MM.1S (cell line): ENCODE measurements around the gene MOB3B.

Experiments
- DNase-seq: peaks from one replicate; pipeline ENCODE4 v3.0.0-alpha.2; 2015
- H2AFZ ChIP-seq: fragments of 300-600 bp; sonication (generic); 2 replicates; pipeline ENCODE4 v1.6.0; 2016; ENCODE audit warnings: antibody characterized with exemption, low read length
- H3F3A ChIP-seq: fragments of 300-600 bp; sonication (generic); 2 replicates; pipeline ENCODE4 v1.6.1; 2016; ENCODE audit warnings: mild to moderate bottlenecking, antibody characterized with exemption, low read length, moderate library complexity, mixed read lengths; ENCODE audit not compliant: insufficient read depth
- H3K27ac ChIP-seq: fragments of 300-600 bp; sonication (generic); 2 replicates; pipeline ENCODE4 v1.5.1; 2016; ENCODE audit warnings: mild to moderate bottlenecking, low read length
- H3K27me3 ChIP-seq: fragments of 300-600 bp; sonication (generic); replicated peaks from 2 replicates; pipeline ENCODE4 v1.6.0; 2016; ENCODE audit warnings: low read length; ENCODE audit not compliant: insufficient read depth
- H3K36me3 ChIP-seq: fragments of 300-600 bp; sonication (generic); replicated peaks from 2 replicates; pipeline ENCODE4 v1.6.1; 2016; ENCODE audit warnings: mild to moderate bottlenecking, low read length, mixed read lengths; ENCODE audit not compliant: insufficient read depth
- H3K4me1 ChIP-seq: fragments of 300-600 bp; sonication (generic); 2 replicates; pipeline ENCODE4 v1.6.1; 2016; ENCODE audit warnings: low read length, mixed read lengths
- H3K4me2 ChIP-seq: fragments of 300-600 bp; sonication (generic); 2 replicates; pipeline ENCODE4 v1.6.0; 2016; ENCODE audit warnings: low read depth, low read length
- H3K4me3 ChIP-seq: fragments of 300-600 bp; sonication (generic); 2 replicates; pipeline ENCODE4 v1.5.1; 2016; ENCODE audit warnings: low read length, mixed read lengths
- H3K79me2 ChIP-seq: fragments of 300-600 bp; sonication (generic); 2 replicates; pipeline ENCODE4 v1.6.1; 2016; ENCODE audit warnings: mixed run types, low read length, mixed read lengths
- H3K9ac ChIP-seq: fragments of 300-600 bp; sonication (generic); 2 replicates; pipeline ENCODE4 v1.6.1; 2016; ENCODE audit warnings: low read length, mixed read lengths
- H3K9me2 ChIP-seq: fragments of 300-600 bp; sonication (generic); replicated peaks from 2 replicates; pipeline ENCODE4 v1.6.1; 2016; ENCODE audit warnings: mild to moderate bottlenecking, low read length, mixed read lengths; ENCODE audit not compliant: insufficient read depth
- H3K9me3 ChIP-seq: fragments of 300-600 bp; sonication (generic); replicated peaks from 2 replicates; pipeline ENCODE4 v1.6.1; 2016; ENCODE audit warnings: mild to moderate bottlenecking, low read length, mixed read lengths; ENCODE audit not compliant: insufficient read depth
- H4K20me1 ChIP-seq: fragments of 300-600 bp; sonication (generic); 2 replicates; pipeline ENCODE4 v1.6.1; 2016; ENCODE audit warnings: mild to moderate bottlenecking, low read length, moderate library complexity, mixed read lengths; ENCODE audit not compliant: insufficient read depth
- CTCF ChIP-seq: fragments of 300-600 bp; sonication (generic); IDR thresholded peaks from 2 replicates; pipeline ENCODE4 v1.5.1; 2016; ENCODE audit warnings: antibody characterized with exemption, low read length, mixed read lengths
- EZH2 ChIP-seq: fragments of 300-600 bp; sonication (generic); optimal IDR thresholded peaks from 2 replicates; pipeline ENCODE3; 2017; ENCODE audit warnings: low read depth, mild to moderate bottlenecking, antibody characterized with exemption, low read length, mixed read lengths
- EZH2phosphoT487 ChIP-seq: fragments of 300-600 bp; sonication (generic); IDR thresholded peaks from 2 replicates; pipeline ENCODE4 v1.6.1; 2018; ENCODE audit warnings: antibody characterized with exemption, low read length

Gene MOB3B

GRCh38 chr9:27383524-27383923 is 146.1 kb downstream of the MOB3B start:
- no peak for DNase-seq
- TF ChIP-seq EZH2phosphoT487 (no peak), EZH2 (no peak), CTCF (no peak)
- Histone ChIP-seq H3K79me2 (no peaks in the 10 kb centered on the region), H3K27ac (no peak overlapping the region), H3K4me1 (peaks cover 15% of the 10 kb centered on the region), H3K9me3 (no peaks in the 10 kb centered on the region), H3F3A (peaks cover under 1% of the 10 kb centered on the region), H3K4me3 (no peak overlapping the region), H3K9me2 (no peaks in the 10 kb centered on the region), H4K20me1 (no peaks in the 10 kb centered on the region), H3K27me3 (no peaks in the 10 kb centered on the region), H3K36me3 (no peaks in the 10 kb centered on the region), H3K4me2 (peak overlapping the region; percentile 27; the same call in 1 of the 2 replicates), H3K9ac (no peak overlapping the region), H2AFZ (no peak overlapping the region)

GRCh38 chr9:27382975-27383374 is 146.6 kb downstream of the MOB3B start:
- Histone ChIP-seq H3K27me3 (no peaks in the 10 kb centered on the region), H3K36me3 (no peaks in the 10 kb centered on the region), H3K9me3 (no peaks in the 10 kb centered on the region), H3K4me1 (peaks cover 21% of the 10 kb centered on the region), H4K20me1 (no peaks in the 10 kb centered on the region), H3K4me3 (no peak overlapping the region), H3F3A (peaks cover 6% of the 10 kb centered on the region), H3K9me2 (no peaks in the 10 kb centered on the region), H2AFZ (no peak overlapping the region), H3K9ac (no peak overlapping the region), H3K79me2 (no peaks in the 10 kb centered on the region), H3K4me2 (no peak overlapping the region), H3K27ac (no peak overlapping the region)
- no peak for TF ChIP-seq EZH2
- no peak for TF ChIP-seq CTCF
- TF ChIP-seq EZH2phosphoT487: no peak
- DNase-seq: no peak

GRCh38 chr9:27382308-27382707 is 147.3 kb downstream of the MOB3B start:
- peaks cover 26% of the 10 kb centered on the region for H3K4me1 ChIP-seq
- no peak overlapping the region for H3K9ac ChIP-seq
- TF ChIP-seq CTCF (no peak), EZH2phosphoT487 (no peak), EZH2 (no peak)
- H3K36me3 ChIP-seq: no peaks in the 10 kb centered on the region
- H3K27me3 ChIP-seq: no peaks in the 10 kb centered on the region
- H3K9me2 ChIP-seq: no peaks in the 10 kb centered on the region
- no peaks in the 10 kb centered on the region for H3K79me2 ChIP-seq
- H3K4me3 ChIP-seq: no peak overlapping the region
- no peaks in the 10 kb centered on the region for H4K20me1 ChIP-seq
- DNase-seq: no peak
- no peaks in the 10 kb centered on the region for H3K9me3 ChIP-seq
- H3F3A ChIP-seq: peaks cover 11% of the 10 kb centered on the region
- H3K4me2 ChIP-seq: no peak overlapping the region
- no peak overlapping the region for H2AFZ ChIP-seq
- H3K27ac ChIP-seq: no peak overlapping the region
